ENCODE measurements around the gene CERS3. TPM values are rescaled to one million over a fixed set of nuclear protein-coding genes. Genes with fewer than 3 reads are reported as not detected.

The CERS3 gene
- polyA plus RNA-seq (ENCODE audit: low read depth in 6 of 6), result under 1 TPM in 1 of 6 donors, not detected in 5; 0.21 TPM

DNA sequence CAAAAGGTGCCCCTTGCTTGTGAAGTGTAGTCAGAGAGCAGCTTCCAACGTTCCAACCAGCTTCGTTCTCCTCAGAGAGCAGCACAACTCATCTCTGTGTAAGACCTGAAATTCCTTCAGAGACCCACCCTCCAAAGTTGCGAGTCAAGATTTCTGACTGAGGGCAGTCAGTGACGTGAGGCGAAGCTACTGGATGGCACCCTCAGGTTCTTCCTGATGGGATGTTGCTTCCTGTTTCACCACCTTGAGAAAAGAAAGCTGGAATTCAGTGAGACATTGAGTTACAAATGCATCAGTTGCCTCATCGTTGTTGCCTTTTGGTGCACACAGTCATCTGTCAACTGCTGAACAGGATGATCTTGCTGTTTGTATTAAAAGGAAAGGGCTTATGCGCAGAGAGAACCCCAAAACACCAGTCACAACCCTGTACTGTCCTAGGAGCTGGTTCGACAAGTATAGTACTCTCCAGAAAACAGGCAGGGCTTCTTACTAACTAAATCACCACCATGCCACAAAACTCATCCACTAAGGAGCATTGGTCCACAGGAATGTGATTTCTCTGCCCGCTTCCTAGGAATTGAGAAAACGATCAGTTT, at the start of gene CERS3:
Gene CERS3 (minus strand): TSS at position 118 of the 596 bp plus-strand sequence. CDS start 27,101 bp downstream, outside the sequence.
- no peak for ATAC-seq (ENCODE audit: low read depth in 2 of 2)
- H3K4me1 Mint-ChIP-seq, result no peaks in the 10 kb centered on the region
- H3K27me3 Mint-ChIP-seq, result peaks cover 22 to 44% (median 43%) of the 10 kb centered on the region in 3 donors
- no peak within 1 kb of the TSS for H3K4me3 Mint-ChIP-seq
- no peaks in the 10 kb centered on the region for H3K36me3 Mint-ChIP-seq
- H3K27ac Mint-ChIP-seq, result no peak within 1 kb of the TSS
- no peaks in the 10 kb centered on the region for H3K9me3 Mint-ChIP-seq
- no peak for DNase-seq

DNA sequence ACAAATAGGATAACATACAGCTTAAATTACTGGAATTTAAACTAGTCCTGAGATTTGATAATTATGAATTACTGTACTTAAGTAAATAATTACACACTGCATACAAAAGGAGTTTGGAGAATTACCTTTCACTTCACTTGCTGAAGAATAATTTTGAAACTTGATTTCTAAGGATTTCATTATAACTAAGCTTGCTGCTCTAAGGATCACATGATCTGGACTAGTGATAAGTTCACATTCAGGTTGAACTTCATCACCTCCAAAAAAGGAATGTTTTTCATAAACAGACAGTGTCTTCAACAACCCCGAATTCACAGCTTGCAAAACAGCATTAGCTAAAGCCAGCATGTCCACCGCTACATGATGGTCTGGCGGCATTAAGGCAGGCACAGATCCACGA, 44.8 kb upstream of the CERS3 start:
- peak overlapping the region in 2 of 6 donors; percentile 22 to 39 for H3K27ac Mint-ChIP-seq
- H3K36me3 Mint-ChIP-seq, result peaks cover 7 to 12% of the 10 kb centered on the region in 2 donors
- ATAC-seq (ENCODE audit: low read depth in 2 of 2), result no peak

DNA sequence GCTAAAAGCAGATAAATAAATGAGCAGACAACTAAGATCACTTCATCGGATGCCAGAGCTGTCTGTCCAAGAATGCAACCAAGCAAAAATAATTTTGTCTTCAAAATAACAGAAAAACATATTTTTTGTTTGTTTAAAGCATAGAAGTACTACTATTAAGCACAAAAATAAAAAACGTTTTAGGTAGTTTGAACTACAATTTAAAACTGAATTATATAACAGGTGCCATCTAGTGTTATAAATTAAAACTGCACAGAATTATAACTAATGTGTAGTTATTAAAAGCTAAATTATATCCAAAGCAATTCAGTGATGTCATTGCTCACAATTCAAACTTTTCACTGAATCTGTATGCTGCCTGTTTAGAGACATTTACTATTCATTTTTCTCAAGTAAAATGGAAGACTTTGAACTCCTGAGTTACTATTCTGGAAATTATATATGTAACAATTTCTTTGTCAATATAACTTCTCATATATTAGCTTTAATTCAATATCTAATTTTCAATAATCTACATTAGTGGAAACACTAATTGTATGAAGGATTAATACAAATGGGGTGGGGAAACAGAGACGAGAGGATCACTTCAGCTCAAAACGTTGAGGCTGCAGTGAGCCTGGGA, 43.7 kb upstream of the CERS3 start:
- peaks cover 6 to 17% (median 8%) of the 10 kb centered on the region in 3 donors for H3K4me1 Mint-ChIP-seq
- H3K27me3 Mint-ChIP-seq, result no peaks in the 10 kb centered on the region
- H3K27ac Mint-ChIP-seq, result peak overlapping the region in 2 of 6 donors; percentile 19 to 38
- H3K9me3 Mint-ChIP-seq, result no peaks in the 10 kb centered on the region
- H3K4me3 Mint-ChIP-seq, result no peak overlapping the region
- peaks cover 7 to 12% of the 10 kb centered on the region in 2 donors for H3K36me3 Mint-ChIP-seq
- ATAC-seq (ENCODE audit: low read depth in 2 of 2) (no peak), DNase-seq (peak; percentile 7)

More for the DNA sequence above, 44.8 kb upstream of the CERS3 start:
- no peaks in the 10 kb centered on the region for H3K27me3 Mint-ChIP-seq
- no peaks in the 10 kb centered on the region for H3K9me3 Mint-ChIP-seq
- no peak for DNase-seq
- H3K4me3 Mint-ChIP-seq, result no peak overlapping the region
- H3K4me1 Mint-ChIP-seq, result peaks cover 6 to 17% (median 8%) of the 10 kb centered on the region in 3 donors

DNA sequence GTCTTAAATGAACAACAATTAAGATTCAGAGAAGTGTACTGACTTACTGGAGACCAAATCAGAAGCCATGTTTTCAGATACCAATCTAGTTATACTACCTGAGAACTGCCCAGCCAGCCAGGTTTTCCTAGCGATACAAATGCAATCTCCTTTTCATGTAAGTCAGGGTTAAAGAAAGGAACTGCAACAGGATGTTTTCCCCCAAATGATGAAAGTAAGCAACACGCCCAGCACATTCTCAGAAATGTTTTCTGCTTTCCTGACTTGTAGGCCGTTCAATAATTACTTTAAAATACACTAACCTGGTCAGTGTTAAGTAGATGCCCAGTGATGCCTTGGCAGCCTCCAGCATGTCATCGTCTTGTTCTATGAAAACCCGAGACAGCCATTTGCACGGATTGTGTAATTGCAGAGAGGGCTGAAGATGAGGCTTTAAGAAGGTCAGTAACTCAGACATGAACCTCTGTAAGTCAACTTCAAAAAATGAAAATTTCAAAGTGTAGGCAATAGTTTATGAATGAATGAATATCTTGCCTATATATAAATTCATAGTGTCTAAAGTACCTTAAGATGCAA, 42.9 kb upstream of the CERS3 start:
- Mint-ChIP-seq H3K27me3 (no peaks in the 10 kb centered on the region), H3K36me3 (peaks cover 7 to 12% of the 10 kb centered on the region in 2 donors), H3K27ac (no peak overlapping the region), H3K4me1 (peaks cover under 1 to 12% (median 5%) of the 10 kb centered on the region in 3 donors), H3K9me3 (no peaks in the 10 kb centered on the region), H3K4me3 (no peak overlapping the region)
- no peak for ATAC-seq (ENCODE audit: low read depth in 2 of 2)
- no peak for DNase-seq

DNA sequence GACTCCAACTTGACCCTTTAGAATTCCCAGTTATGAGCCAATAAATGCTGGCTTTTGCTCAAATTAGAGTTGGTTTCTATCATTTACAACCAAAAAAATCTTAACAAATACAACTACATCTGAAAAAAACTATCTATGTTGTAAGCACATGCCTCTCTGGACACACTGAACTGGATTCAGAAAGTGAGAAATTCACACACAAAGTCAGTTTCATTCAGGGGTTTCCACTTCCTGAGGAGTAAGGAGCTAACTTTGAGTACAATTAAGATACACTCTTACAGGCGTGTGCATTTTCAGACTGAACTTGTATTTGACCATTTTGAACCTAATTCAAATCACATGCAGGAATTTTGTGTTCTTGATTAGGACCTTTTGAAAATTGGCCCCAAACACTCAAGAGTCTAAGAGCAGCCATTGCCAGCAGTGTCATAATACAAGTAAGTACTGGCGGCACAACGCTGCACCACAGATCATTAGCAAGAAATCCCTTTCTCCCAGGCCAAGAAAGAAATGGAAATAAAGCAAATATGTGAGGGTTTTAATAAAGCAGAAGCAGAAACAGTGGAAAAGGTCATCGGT, 42.1 kb upstream of the CERS3 start:
- H3K27me3 Mint-ChIP-seq, result no peaks in the 10 kb centered on the region
- no peak overlapping the region for H3K4me3 Mint-ChIP-seq
- peaks cover 1 to 12% of the 10 kb centered on the region in 2 donors for H3K36me3 Mint-ChIP-seq
- no peak for DNase-seq
- ATAC-seq (ENCODE audit: low read depth in 2 of 2), result no peak
- H3K4me1 Mint-ChIP-seq, result peaks cover 0 to 3% (median 2%) of the 10 kb centered on the region in 3 donors
- H3K9me3 Mint-ChIP-seq, result no peaks in the 10 kb centered on the region
- no peak overlapping the region for H3K27ac Mint-ChIP-seq

DNA sequence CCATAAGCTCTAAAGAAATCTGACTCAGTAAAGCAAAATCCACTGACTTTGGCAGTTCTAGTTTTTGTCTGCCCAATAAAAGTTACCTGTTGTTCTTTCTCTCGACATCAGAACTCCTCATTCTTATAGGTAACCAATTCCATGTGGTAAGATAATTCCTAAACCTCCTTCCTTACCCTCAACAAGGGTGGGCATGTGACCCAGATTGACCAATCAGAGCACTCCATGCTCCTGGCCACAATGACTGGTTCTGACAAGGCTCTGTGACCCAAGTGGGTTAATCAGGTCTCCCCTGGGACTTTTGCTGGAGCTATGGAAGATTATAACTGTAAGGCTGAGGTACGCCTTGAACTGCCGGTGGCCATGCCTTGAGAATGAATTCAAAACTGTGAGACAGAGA, 41.5 kb upstream of the CERS3 start:
- no peak overlapping the region for H3K4me3 Mint-ChIP-seq
- DNase-seq (no peak), ATAC-seq (ENCODE audit: low read depth in 2 of 2) (no peak)
- no peak overlapping the region for H3K27ac Mint-ChIP-seq
- no peaks in the 10 kb centered on the region for H3K27me3 Mint-ChIP-seq
- no peaks in the 10 kb centered on the region for H3K9me3 Mint-ChIP-seq
- no peaks in the 10 kb centered on the region for H3K4me1 Mint-ChIP-seq
- peaks cover 0 to 12% of the 10 kb centered on the region in 2 donors for H3K36me3 Mint-ChIP-seq

DNA sequence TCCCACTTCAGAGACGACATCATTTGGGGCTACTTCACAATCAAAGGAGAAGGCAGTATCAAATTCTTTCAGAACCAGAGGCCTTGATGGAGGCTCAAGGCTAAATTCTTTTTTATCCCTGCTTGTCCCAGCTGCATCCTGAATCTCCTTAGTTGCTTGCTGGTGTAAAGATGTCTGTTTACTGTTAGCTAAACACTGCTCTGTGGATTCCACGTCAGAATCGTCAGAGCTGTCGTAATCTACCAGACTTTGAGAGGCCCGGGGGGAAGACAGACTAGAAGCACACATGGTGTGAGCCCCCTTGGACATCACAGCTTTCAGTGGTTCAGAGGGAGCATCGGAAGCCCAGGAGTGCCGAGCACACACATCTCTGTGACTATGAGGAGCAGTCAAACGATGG, 40.6 kb upstream of the CERS3 start:
- no peak overlapping the region for H3K27ac Mint-ChIP-seq
- peaks cover 4 to 12% of the 10 kb centered on the region in 2 donors for H3K36me3 Mint-ChIP-seq
- ATAC-seq (ENCODE audit: low read depth in 2 of 2), result no peak
- H3K9me3 Mint-ChIP-seq, result no peaks in the 10 kb centered on the region
- no peak for DNase-seq
- no peaks in the 10 kb centered on the region for H3K27me3 Mint-ChIP-seq
- no peaks in the 10 kb centered on the region for H3K4me1 Mint-ChIP-seq
- no peak overlapping the region for H3K4me3 Mint-ChIP-seq

DNA sequence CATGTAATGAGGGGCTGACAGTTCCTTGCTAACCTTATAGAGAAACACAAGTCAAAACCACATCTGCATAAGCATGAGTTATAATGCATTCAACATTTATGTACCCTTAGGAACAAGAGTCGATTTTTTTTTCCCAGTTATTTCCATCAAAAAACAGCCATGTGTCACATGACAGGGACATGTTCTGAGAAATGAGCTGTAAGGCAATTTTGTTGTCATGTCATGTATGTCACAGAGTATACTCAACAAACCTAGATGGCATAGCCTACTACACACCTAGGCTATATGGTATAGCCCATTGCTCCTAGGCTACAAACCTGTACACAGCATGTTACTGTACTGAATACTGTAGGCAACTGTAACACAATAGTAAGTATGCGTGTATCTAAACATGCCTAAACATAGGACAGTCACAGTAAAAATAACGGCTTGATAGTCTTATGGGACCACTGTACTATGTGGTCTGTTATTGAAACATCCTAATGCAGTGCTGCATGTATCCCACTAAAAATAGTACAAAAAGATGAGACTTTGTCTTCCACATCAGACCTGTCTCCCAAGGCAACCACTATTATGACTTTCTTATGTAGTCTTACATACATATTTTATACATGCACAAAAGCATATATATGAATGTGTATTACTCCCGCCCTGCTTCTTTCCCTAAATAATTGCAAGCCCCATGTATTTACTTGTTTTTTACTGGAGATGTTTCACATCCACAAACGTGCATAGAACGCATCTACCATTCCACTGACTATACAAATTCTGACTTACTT, 38.3 kb upstream of the CERS3 start:
- Mint-ChIP-seq H3K4me3 (no peak overlapping the region), H3K9me3 (no peaks in the 10 kb centered on the region), H3K4me1 (no peaks in the 10 kb centered on the region), H3K36me3 (peaks cover 6 to 12% of the 10 kb centered on the region in 2 donors), H3K27ac (no peak overlapping the region), H3K27me3 (no peaks in the 10 kb centered on the region)
- ATAC-seq (ENCODE audit: low read depth in 2 of 2) (no peak), DNase-seq (no peak)

DNA sequence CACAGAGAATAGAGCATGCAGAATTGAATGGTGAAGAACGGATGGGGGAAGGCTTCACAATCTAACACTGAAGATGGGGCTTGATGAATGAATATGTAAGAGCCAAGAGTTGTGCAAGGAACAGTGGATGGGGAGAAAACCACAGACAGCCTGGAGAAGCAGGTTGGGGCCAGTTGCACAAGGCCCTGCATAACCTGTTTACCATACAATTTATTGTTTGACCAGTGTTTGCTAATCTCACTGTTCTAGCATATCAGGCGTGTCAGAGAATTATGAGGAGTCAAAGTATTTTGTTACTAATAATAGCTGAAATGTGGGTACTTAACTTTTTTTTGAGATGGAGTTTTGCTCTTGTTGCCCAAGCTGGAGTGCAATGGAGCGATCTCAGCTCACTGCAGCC, 36.8 kb upstream of the CERS3 start:
- DNase-seq (no peak), ATAC-seq (ENCODE audit: low read depth in 2 of 2) (no peak)
- Mint-ChIP-seq H3K4me3 (no peak overlapping the region), H3K27me3 (no peaks in the 10 kb centered on the region), H3K4me1 (no peaks in the 10 kb centered on the region), H3K27ac (no peak overlapping the region), H3K36me3 (peaks cover 5 to 6% of the 10 kb centered on the region in 2 donors), H3K9me3 (no peaks in the 10 kb centered on the region)

DNA sequence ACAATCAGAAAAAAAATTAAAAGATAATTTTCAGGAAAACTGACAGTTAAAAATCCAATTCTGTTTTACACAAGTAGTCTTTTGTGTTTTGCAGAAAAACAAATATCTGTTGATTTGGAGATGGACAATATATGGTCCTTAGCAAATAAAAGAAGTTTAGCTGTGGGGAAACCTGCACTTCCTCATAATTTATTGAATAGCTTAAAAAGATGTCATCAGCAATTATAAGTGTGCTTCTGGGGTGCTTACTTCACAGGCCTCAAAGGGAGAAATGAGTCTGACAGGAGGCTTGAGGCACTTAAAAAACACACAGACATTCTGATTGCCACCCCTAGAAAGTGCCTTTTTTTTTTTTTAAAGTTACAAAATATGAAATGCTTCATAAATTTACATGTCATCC, 31.6 kb upstream of the CERS3 start:
- H3K9me3 Mint-ChIP-seq, result peaks cover 0 to 1% (median 0%) of the 10 kb centered on the region in 7 donors
- DNase-seq (no peak), ATAC-seq (ENCODE audit: low read depth in 2 of 2) (no peak)
- H3K4me1 Mint-ChIP-seq, result no peaks in the 10 kb centered on the region
- peaks cover 0 to 6% of the 10 kb centered on the region in 2 donors for H3K36me3 Mint-ChIP-seq
- H3K27ac Mint-ChIP-seq, result no peak overlapping the region
- H3K27me3 Mint-ChIP-seq, result no peaks in the 10 kb centered on the region
- H3K4me3 Mint-ChIP-seq, result no peak overlapping the region

DNA sequence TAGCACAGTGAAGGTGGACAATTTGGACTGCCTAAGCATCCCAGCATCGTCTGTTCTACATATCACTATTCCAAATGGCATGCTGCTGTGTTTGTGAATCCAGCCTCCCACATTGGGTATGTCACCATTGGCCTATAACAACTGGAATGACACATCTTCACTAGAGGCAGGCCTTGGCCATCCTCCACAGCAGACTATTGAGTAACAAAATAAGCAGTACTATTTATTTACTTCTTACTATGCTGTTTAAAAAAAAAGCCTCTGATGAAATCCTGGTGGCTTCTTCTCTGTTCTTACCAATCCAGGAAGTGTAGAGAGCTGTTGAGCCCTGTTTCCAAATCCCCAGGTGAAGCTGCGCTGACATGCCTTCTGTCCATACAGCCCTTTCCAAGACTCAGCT, 30.6 kb upstream of the CERS3 start:
- Mint-ChIP-seq H3K4me1 (no peaks in the 10 kb centered on the region), H3K9me3 (peaks cover 0 to 1% (median 0%) of the 10 kb centered on the region in 7 donors), H3K27ac (no peak overlapping the region), H3K4me3 (no peak overlapping the region), H3K27me3 (no peaks in the 10 kb centered on the region), H3K36me3 (peaks cover 0 to under 1% of the 10 kb centered on the region in 2 donors)
- ATAC-seq (ENCODE audit: low read depth in 2 of 2) (no peak), DNase-seq (no peak)

DNA sequence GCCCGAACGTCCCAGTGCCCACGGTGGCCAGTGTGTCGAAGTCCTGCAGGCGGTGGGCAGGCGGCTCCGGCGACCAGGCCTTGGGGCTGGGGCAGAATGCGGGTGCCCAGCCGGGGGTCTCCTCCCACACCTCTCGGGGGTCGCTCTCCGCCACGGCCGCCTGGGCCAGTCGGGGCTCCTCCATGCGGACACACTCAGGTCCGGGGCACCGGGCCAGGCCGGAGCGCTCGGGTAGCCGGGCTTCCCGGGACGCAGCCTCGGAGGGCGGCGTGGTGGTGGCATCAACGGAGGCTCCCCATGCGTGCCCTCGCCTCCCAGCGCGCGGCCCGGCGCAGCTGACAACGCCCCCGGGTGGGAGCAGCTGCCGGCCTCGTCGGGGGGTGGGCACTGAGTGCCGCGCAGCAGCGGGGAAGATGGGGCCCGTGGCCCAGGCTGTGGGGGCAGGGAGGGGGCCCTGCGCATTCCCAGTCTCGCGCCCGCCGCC, 30.1 kb upstream of the CERS3 start:
- no peaks in the 10 kb centered on the region for H3K36me3 Mint-ChIP-seq
- ATAC-seq (ENCODE audit: low read depth in 2 of 2) (no peak), DNase-seq (no peak)
- H3K9me3 Mint-ChIP-seq, result peaks cover 0 to 1% (median 0%) of the 10 kb centered on the region in 7 donors
- no peak overlapping the region for H3K27ac Mint-ChIP-seq
- no peaks in the 10 kb centered on the region for H3K4me1 Mint-ChIP-seq
- H3K27me3 Mint-ChIP-seq, result no peaks in the 10 kb centered on the region
- no peak overlapping the region for H3K4me3 Mint-ChIP-seq

DNA sequence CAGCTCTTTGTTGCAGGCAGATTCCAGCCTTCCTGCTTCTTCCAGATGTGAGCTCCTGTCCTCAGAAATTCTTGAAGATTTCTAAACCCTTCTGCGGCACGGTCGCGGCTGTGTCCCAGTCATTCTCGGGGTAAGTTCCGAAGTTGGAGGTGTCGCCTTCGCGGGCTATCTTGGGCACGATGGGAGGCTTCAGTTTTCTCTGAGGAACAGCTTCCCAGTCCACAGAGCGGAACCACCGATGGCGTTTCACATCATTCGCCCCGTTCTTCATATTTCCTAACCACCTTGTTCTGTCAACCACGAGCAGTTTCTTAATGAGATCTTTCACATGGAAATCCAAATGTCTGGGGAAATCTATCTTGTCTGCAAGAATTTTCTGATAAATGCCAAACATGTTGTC, 24.7 kb upstream of the CERS3 start:
- H3K27me3 Mint-ChIP-seq, result no peaks in the 10 kb centered on the region
- peaks cover 0 to 19% (median 10%) of the 10 kb centered on the region in 7 donors for H3K9me3 Mint-ChIP-seq
- no peaks in the 10 kb centered on the region for H3K4me1 Mint-ChIP-seq
- H3K36me3 Mint-ChIP-seq, result no peaks in the 10 kb centered on the region
- DNase-seq (no peak), ATAC-seq (ENCODE audit: low read depth in 2 of 2) (no peak)
- H3K27ac Mint-ChIP-seq, result no peak overlapping the region
- H3K4me3 Mint-ChIP-seq, result no peak overlapping the region
